GM21619 (cell line): Measurements from ENCODE around the gene BSN.
"Not testable (repeated sequence)": the region's sequence is repeated elsewhere in the genome, so short reads cannot be mapped to it uniquely, and the experiment has no call there.

Experiments
- ATAC-seq: cut with Tn5 transposase; IDR thresholded peaks from one replicate; pipeline ENCODE4 v1.9.1; 2021; ENCODE audit not compliant: unreplicated experiment

The BSN gene

GRCh38 chr3:49535971-49536874 is 18.1 kb upstream of the BSN start:
- no peak for ATAC-seq

- no peak for ATAC-seq
Observed at GRCh38 chr3:49536875-49537533, 17.3 kb upstream of the BSN start.

GRCh38 chr3:49539659-49540560 is 14.4 kb upstream of the BSN start:
- ATAC-seq: peak; percentile 87

GRCh38 chr3:49552087-49552486 is 2.2 kb upstream of the BSN start:
- ATAC-seq: no peak

GRCh38 chr3:49553324-49553691 is 969 bp upstream of the BSN start:
- ATAC-seq: no peak

GRCh38 chr3:49554633-49555265 is 472 bp downstream of the BSN start:
- ATAC-seq: peak; percentile 48

GRCh38 chr3:49556500-49557275 is 2.4 kb downstream of the BSN start:
- ATAC-seq: no peak

GRCh38 chr3:49563040-49563578 is 8.8 kb downstream of the BSN start:
- no peak for ATAC-seq

- ATAC-seq: no peak
Observed at GRCh38 chr3:49563766-49564165, 9.5 kb downstream of the BSN start.

GRCh38 chr3:49566312-49566711 is 12.0 kb downstream of the BSN start:
- ATAC-seq: no peak

GRCh38 chr3:49567406-49567805 is 13.1 kb downstream of the BSN start:
- ATAC-seq: no peak

- ATAC-seq: no peak
Observed at GRCh38 chr3:49568965-49569364, 14.7 kb downstream of the BSN start.

- ATAC-seq: no peak
Observed at GRCh38 chr3:49570028-49570654, 15.9 kb downstream of the BSN start.

- no peak for ATAC-seq
Observed at GRCh38 chr3:49582177-49582576, 27.9 kb downstream of the BSN start.

- ATAC-seq: not testable (repeated sequence)
Observed at GRCh38 chr3:49585261-49585755, 31.0 kb downstream of the BSN start.

- ATAC-seq: no peak
Observed at GRCh38 chr3:49591615-49592014, 37.3 kb downstream of the BSN start.

GRCh38 chr3:49593041-49593440 is 38.8 kb downstream of the BSN start:
- ATAC-seq: no peak

- ATAC-seq: no peak
Observed at GRCh38 chr3:49600781-49601180, 46.5 kb downstream of the BSN start.

- no peak for ATAC-seq
Observed at GRCh38 chr3:49601358-49602048, 47.2 kb downstream of the BSN start.
